ENCODE measurements around the gene ERGIC3.

DNA sequence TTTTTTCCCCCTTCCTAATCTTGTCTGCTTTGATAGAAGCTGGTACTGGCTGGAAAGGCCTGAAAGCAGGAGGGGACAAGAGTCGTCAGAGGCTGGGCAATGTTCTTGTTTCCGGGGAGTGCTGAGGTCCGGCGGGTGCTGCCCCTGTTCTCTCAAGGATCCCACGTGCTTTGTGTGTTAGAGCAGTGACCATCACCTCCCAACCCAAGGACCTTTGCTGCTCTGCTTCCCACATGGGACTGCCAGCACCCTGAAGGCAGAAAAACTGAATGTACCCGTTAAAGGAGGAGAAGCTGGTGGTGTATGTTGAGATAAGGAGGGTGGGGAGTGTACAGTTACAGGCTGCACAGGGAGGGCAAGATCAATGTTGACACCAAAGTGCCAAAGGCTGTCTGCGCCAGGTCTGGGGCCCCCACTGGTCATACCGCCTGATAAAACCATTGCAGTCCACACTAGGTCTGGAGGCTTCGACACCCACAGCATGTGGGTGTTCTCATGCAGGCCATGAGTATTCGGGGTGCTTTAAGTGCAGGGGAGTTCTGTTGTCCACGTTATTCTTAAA, 27.4 kb upstream of the ERGIC3 start:
- TF ChIP-seq, protein P1, sequence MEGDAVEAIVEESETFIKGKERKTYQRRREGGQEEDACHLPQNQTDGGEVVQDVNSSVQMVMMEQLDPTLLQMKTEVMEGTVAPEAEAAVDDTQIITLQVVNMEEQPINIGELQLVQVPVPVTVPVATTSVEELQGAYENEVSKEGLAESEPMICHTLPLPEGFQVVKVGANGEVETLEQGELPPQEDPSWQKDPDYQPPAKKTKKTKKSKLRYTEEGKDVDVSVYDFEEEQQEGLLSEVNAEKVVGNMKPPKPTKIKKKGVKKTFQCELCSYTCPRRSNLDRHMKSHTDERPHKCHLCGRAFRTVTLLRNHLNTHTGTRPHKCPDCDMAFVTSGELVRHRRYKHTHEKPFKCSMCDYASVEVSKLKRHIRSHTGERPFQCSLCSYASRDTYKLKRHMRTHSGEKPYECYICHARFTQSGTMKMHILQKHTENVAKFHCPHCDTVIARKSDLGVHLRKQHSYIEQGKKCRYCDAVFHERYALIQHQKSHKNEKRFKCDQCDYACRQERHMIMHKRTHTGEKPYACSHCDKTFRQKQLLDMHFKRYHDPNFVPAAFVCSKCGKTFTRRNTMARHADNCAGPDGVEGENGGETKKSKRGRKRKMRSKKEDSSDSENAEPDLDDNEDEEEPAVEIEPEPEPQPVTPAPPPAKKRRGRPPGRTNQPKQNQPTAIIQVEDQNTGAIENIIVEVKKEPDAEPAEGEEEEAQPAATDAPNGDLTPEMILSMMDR (conservative IDR thresholded peaks at IDR 0.05) = no peak
- TF ChIP-seq EZH2 (IDR thresholded peaks at IDR 0.05; ENCODE audit: low read depth) = no peak

All from PC-9 (cell line).